Right ventricle myocardium inferior (tissue), 1 donor: ENCODE data around the gene CPN1. TPM values are rescaled to one million over a fixed set of nuclear protein-coding genes. Genes with fewer than 3 reads are reported as not detected.
A peak's percentile ranks its signal among the peaks of the same experiment; 100 is the strongest.
"Not testable (repeated sequence)": the region's sequence is repeated elsewhere in the genome, so short reads cannot be mapped to it uniquely, and the experiment has no call there.

Experiments used
- ATAC-seq: fragments of 200-7000 bp; cut with Tn5 transposase; one replicate; pipeline ENCODE4 v1.9.1; 2020; ENCODE audit warnings: mild to moderate bottlenecking, moderate library complexity
- DNase-seq: peaks from one replicate; pipeline ENCODE4 v3.0.0; 2021; ENCODE audit errors: missing footprints
- intact Hi-C: fragments of 100-400 bp; cut with DNase I; formaldehyde crosslinking; loops from one replicate; pipeline ENCODE4 v1.11.0; 2022
- total RNA-seq: library from RNA; stranded (reverse); fragmentation: NEBNext Ultra II Directional; extraction: Animal tissue kit (Norgen Biotek cat#: 25700); gene quantifications from one replicate; pipeline ENCODE4 v1.2.1, GENCODE V29; 2021
- donor health status: DM: no; HTN: yes; CAD: no; lungs with severe emphysema.

CPN1 gene
- total RNA-seq, 1 donor from 2014 or later, result not detected

DNA sequence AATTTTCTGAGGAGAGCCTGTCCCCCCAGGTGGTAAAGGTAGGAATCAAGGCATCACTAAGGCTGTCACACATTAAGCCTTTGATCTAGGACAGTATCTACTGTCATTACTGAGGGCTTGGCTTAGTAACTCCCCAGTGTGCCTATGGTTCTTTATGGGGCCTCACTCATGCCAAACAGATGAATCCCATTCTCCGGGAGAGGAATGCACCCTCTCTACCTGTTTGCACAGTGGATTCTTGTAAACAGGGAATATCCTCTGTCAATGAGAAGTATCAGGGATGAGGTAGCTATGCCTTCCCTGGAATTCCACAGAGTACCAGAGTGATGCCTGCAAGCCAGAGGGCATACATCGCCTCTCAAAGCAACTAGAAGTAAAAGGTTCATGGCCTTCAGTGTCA is 3.9 kb upstream of the CPN1 start:
- DNase-seq (no peak), ATAC-seq (no peak)
- intact Hi-C loops, result no loop called here

DNA sequence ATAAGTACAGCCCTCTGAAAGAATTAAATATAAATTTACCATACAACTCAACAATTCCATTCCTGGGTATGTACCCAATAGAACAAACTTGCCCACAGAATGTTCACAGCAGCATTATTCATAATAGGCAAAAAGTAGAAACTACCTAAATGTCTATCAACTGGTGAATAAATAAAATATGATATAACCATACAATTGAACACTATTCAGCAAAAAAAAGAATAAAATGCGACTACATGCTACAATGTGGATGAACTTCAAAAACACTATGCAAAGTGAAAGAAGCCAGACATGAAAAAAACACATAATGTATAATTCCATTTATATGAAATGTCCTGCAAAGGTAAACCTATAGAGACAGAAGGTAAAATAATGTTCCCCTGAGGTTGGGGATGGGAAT is 2.0 kb upstream of the CPN1 start:
- intact Hi-C loops, result no loop called here
- ATAC-seq, result no peak

DNA sequence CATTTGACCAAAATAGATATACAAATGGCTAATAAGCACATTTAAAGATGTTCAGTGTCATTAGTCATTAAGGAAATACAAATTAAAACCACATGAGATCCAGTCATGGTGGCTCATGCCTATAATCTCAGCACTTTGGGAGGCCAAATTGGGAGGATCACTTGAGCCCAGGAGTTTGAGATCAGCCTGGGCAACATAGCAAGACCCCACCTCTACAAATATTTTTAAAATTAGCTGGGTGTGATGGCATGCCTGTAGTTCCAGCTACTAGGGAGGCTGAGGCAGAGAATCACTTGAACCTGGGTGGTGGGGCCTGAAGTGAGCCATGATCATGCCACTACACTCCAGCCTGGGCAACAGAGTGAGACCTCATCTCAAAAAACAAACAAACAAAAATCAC is 607 bp upstream of the CPN1 start:
- DNase-seq, ATAC-seq, intact Hi-C loops: not testable (repeated sequence)

More for the DNA sequence above, 2.0 kb upstream of the CPN1 start:
- no peak for DNase-seq

DNA sequence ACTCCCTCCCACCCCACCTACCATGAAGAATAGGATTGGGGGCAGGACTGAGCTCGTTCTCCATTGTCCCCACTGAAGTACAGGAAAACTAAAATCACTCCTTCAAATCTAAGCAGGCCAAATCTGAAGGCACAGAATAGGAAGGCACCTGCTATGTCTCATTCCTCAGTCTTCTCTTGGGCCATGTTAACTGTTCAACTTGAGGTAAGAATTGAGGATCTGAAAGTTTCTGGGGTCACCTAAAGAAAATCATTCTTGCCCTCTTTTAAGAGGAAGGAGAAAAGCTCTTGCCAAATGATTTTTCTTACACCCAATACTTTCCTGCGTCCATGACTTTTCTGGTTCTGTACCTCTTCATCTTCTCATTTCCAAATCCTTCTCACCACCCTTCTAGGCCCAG is 4.9 kb downstream of the CPN1 start:
- no peak for ATAC-seq
- no peak for DNase-seq
- intact Hi-C loops, result no loop called here

DNA sequence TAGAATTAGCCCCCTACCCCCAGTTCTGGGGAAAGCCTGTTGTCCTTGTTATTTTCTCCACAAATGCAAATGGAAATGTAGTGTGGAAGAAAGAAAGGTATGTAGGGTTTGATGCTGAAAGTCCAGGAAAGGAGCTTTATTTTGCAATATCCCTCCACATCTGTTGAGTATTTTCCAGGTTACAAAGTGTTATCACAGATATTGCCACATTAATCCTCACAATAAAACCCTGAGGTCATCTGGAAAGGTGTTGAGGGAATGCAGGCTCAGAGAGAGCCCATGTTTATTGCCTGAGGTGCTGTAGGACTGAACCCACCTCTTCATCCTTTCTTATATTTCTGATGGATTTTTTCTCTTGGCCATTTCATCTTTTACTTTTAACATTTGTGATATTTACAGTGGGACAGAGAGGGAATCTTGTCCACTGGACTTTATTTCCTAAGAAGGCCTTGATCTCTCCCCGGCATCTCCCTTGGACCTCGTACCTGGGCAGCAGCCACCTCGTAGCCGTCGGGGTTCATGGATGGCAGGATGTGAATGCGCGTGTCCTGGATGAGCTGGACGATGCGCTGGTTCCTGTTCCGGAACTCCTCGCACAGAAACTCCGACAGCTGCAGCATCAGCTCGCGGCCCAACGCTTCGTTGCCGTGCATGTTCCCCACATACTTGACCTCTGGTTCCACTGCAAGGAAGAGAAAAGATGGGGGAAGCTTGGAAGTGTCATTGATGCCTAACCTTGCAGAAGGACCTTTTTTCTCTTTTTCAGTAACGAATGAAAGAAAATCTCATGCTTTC is 6.0 kb downstream of the CPN1 start:
- ATAC-seq (no peak), DNase-seq (no peak)
- intact Hi-C loops, result no loop called here

DNA sequence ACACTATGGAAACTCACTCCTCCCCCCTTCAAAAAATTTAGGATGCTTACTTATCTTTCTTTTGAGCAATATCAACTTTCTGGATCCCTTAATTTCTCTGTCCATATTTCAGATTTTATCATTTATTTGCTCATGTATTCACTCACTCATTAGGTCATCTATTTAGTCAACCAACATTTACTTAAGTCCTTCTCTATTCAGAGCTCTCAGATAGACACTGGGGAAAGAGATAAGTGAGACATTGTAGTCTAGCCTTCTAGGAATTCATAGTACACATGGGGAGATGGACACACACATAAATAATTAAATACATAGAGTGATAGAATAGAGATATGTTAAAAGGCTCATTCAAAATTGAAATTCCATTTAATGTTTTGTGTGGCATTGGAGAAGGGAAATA is 9.2 kb downstream of the CPN1 start:
- intact Hi-C loops, result no loop called here
- ATAC-seq, result no peak
- no peak for DNase-seq

DNA sequence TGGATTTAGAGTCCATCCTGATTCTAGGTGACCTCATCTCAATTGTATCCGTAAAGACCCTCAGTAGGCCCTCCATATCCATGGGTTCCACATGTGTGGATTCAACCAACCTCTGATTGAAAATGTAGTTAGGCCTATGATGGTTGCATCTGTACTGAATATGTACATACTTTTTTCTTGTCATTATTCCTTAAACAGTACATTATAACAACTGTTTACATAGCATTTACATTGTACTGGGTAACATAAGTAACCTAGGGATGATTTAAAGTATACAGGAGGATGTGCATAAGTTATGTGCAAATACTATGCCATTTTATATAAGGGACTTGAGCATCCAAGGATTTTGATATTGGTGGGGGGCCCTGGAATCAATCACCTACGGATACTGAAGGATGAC is 10.1 kb downstream of the CPN1 start:
- intact Hi-C loops, result no loop called here
- no peak for DNase-seq
- ATAC-seq, result no peak

DNA sequence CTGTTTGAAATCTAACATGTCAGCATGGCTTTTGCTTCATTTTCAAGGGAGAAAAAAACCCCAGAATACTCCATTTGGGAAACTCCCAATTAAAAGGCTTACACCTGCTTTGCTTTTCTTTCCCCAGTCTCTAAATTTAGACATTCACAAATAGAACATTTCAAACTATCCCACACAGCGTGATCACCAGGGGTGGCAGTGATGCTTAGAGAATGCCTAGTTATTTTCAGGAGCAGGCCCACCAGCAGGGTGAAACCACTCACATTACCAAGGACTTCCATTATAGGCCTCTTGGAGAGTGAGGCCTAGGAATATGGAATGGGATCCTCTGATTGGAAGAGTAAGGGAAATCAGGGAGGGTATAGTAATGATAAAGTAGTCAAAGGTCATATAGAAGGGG is 14.2 kb downstream of the CPN1 start:
- intact Hi-C loops, result no loop called here
- DNase-seq (no peak), ATAC-seq (no peak)

DNA sequence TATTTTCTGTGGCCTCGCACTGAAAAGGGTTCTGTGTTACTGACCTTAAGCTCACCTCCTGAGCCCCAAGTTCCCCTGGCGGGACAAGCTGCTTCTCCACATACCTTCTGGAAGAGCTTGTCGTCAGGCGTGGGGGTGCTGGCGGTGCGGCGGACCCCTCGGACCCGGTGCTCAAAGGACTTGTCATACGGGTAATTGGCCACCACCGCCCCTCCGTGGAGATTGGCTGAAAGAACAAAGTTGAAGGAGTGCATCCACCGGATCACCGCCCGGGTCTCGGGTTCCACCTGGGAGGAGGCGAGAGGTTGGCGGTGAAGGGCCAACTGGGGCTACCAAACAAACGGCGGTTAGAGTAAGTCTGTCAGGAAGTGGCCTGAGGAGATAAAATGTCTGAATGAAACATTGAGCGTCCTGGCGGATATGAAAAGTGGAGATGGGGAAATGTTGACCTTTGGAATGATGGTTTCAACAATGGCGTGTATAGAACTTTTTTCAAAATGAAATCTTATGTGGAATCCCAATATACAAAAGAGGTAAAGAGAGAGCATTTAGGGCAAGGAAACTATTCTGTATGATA is 16.5 kb downstream of the CPN1 start:
- no peak for ATAC-seq
- DNase-seq, result no peak
- intact Hi-C loops, result no loop called here

DNA sequence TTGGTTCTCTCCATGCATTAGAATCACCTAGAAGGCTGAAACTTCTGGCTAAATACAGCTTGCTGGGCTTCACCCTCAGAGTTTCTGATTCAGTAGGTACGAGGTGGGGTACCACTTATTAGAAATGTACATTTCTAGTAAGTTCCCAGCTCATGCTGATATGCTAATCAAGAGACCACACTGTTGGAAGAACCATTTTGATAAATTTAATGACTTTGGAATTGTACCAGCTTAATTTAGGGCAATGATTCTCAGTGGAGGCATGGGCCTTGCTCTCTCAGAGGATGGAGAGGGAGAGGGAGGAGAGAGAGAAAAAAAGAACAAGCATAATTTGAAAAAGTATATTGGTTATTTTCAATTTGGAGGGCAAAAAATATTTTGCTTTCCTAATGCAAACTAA is 20.3 kb downstream of the CPN1 start:
- intact Hi-C loops, result no loop called here
- DNase-seq (no peak), ATAC-seq (no peak)

DNA sequence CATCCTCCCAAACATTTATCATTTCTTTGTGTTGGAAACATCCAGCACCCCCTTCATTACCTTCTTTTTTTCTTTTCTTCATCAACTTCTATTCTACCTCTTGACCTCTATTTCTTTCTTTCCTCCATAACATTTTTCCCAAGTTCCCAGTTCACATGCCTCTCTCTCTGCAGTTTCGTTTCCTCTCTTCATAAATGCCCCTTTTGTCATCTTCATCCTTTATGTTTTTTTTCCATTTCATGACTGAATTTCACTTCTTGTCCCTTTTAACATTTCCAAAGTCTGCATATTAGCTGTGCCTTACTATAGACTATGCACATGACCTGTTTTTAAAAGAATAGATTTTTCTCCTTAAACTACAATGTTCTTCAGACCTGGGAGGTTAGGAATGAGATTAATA is 23.7 kb downstream of the CPN1 start:
- ATAC-seq, result no peak
- intact Hi-C loops, result no loop called here
- no peak for DNase-seq

DNA sequence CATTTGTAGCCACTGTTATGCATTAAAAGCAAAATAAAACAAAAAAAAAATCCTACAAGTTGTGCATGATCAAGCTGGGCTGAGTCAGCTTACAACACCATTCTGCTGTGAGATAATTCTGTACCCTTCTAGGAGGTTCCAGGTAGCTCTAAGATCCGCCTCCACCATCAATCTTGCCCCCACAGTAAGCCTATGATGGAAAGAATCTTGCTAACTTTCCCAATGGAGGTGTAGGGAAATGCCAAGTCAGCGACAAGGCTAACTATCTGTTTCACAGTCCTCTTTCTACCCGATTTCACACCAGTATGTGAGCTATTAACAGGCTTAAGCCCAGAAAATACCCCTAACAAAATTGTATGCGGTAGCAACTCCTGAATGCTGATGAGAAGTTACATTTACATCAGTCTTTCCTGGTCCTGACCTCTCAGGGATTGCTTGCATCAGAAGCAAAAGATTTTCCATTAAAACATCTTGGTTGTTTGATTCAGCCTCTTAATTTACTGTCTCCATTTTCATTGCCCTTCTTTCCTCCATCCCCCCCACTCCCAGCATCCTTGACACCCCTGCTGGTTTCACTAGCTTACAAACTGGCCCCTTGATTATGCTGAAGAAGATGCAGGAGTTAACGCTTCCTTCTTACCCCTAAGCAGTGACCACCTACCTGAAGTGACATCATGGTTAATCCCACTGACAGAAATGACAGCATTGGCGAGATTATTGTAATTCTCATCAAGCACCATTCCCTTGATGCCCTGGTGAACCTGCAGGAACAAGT is 27.8 kb downstream of the CPN1 start:
- ATAC-seq, result no peak
- intact Hi-C loops, result no loop called here
- DNase-seq, result no peak

DNA sequence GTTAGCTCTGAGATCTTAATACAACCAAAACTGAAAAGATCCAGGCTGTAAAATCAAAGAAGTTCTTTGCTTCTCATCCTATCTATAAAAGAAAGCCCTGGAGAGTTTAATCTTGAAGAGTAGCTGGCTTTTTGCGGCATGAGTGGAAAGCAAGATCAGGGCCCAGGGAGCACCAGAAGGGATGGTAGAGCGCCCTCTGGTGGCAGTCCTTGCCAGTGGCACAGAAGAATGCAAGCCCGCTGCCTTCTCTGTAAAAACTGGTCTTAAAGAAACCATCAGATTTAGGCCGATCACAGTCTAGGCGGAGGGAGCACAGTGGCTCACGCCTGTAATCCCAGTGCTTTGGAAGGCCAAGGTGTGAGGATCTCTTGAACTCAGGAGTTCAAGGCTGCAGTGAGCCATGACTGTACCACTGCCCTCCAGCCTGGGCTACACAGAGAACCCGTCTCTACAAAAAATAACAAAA is 35.6 kb downstream of the CPN1 start:
- intact Hi-C loops, result loop anchor here (1.0 to 10.0 kb wide), 2 partner anchors 131 to 200 kb away; no protein-coding TSS in a partner anchor
- DNase-seq (peak; percentile 92), ATAC-seq (peak; percentile 64)

DNA sequence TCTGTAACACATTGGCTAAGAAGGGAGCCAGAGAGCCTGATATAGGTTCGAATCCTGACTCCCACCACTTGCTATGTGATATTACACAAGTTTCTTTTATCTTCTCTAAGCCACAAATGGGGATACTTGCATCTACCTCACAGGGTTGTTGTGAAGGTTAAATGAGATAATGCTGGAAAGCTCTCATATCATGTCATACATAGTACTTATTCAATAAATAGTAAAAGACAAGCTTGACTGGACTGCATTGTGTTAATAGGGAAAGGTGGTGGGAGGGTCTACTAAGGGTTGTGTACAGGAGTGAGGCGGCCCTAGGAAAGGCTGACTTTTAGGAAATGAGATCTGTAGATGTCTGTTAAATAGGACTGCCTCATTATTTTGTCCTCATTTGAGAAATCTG is 36.1 kb downstream of the CPN1 start:
- DNase-seq (no peak), ATAC-seq (no peak)
- intact Hi-C loops, result loop anchor here (10.0 kb wide), 1 partner anchor 131 kb away; no protein-coding TSS in a partner anchor

DNA sequence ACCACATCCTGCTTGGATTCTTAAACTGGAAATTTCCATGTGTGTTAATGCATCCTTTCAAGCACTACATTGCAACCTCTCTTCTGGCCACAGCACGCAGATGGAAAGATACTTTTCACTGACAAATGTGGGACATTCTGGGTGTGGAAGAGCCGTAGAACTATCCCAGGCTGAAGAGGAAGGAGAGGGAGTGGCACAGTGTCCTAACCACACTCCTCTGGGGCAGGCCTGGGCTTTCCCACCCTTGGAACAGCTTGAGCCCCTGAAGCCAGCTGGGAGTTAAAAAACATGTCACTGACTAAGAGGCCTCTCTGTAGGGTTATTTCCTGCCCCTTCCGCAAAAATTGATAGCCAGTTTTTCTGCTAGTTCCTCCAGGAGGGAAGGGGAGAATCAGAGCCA is 37.9 kb downstream of the CPN1 start:
- intact Hi-C loops, result loop anchor here (1.0 to 10.0 kb wide), 2 partner anchors 33 to 129 kb away; no protein-coding TSS in a partner anchor
- ATAC-seq (peak; percentile 95), DNase-seq (peak; percentile 76)

DNA sequence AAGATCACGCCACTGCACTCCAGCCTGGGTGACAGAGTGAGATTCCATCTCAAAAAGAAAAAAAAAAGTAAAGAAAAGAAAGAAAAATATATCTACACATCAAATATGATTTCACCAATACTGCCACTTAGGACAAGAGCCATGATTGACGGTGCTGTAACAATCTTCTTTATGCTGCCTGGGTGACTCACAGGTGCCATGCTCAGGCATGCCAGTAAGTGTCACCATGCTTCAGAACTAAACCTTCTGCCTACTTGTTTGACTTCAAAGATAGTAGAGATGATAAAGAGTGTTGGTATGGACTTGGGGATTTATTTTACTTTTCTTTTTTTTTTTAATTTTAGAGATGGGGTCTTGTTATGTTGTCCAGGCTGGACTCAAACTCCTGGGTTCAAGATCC is 38.3 kb downstream of the CPN1 start:
- no peak for ATAC-seq
- intact Hi-C loops, result loop anchor here (1.0 to 10.0 kb wide), 2 partner anchors 33 to 129 kb away; no protein-coding TSS in a partner anchor
- DNase-seq, result no peak

DNA sequence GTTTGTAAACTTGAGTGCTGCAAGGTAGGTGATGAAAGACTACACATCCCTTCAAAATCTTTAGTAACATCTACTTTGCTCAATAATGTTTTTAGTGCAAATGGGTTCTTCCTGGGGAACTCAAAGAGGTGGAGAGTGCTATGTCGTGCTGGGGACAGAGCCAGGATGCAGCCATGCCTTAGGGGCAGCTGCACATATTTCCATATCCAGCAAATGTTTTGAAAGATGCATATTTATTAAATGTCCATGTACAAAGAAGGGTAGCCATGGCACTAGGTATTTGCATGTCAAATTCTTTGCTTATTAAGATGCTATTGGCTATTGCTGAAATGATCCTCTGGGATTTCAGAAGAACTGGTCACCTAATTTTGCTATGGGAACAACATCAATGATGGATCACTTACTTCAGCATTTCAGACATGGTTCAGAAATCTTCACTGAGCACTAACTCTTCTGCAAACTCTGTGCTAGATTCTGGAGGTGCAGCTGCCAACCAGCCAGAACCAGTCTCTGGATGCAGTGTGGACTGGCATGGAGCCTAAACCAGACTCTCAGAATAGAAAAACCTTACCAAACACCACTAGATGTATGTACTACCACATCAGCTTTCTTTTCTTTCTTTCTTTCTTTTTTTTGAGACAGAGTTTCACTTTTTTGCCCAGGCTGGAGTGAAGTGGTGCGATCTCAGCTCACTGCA is 40.2 kb downstream of the CPN1 start:
- ATAC-seq (no peak), DNase-seq (no peak)
- intact Hi-C loops, result loop anchor here (10.0 kb wide), 1 partner anchor 127 kb away; no protein-coding TSS in a partner anchor

DNA sequence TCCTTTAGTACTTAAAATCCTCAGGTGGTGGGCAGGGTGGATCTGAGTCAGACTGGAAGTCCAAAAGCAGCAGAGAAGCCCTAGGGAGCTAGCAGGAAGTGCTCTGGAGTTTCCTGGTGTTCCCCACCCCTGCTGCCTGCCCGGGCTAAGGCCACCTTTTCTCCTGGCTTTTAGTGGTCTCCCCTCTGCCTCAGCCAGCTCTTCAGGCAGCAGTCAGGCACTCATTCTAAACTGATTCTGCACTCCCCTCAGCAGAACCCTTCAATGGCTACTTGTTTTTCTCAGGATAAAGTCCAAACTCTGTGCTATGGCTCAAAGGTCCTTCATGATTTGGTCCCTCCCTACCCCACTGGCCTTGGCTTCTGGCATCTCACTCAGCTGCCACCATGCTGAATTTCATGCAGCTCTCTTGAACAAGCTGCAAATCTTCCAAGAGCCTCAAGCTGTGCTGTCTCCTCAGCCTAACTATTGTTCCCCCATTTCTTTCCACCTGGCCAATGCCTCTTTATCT is 43.1 kb downstream of the CPN1 start:
- intact Hi-C loops, result no loop called here
- DNase-seq (no peak), ATAC-seq (no peak)
